ENCODE measurements around the gene MKRN2OS.

The MKRN2OS gene

GRCh38 chr3:12512534-12513118, 32.7 kb downstream of the MKRN2OS start:
- no peak for DNase-seq (ENCODE audit: low read depth)

GRCh38 chr3:12509466-12509865, 35.8 kb downstream of the MKRN2OS start:
- DNase-seq (ENCODE audit: low read depth): no peak

GRCh38 chr3:12508291-12508700, 37.0 kb downstream of the MKRN2OS start:
- peak; percentile 96 for DNase-seq (ENCODE audit: low read depth)

GRCh38 chr3:12507591-12508281, 37.6 kb downstream of the MKRN2OS start:
- DNase-seq (ENCODE audit: low read depth): peak; percentile 18

- DNase-seq (ENCODE audit: low read depth): no peak
These were observed 39.0 kb downstream of the MKRN2OS start for GRCh38 chr3:12506201-12506709.

- no peak for DNase-seq (ENCODE audit: low read depth)
These were observed 42.0 kb downstream of the MKRN2OS start for GRCh38 chr3:12503126-12503957.

GRCh38 chr3:12501360-12502020, 43.8 kb downstream of the MKRN2OS start:
- peak; percentile 76 for DNase-seq (ENCODE audit: low read depth)

GRCh38 chr3:12499474-12499873, 45.8 kb downstream of the MKRN2OS start:
- DNase-seq (ENCODE audit: low read depth): no peak

- DNase-seq (ENCODE audit: low read depth): no peak
These were observed 48.9 kb downstream of the MKRN2OS start for GRCh38 chr3:12496453-12496761.

- DNase-seq (ENCODE audit: low read depth): no peak
These were observed 49.4 kb downstream of the MKRN2OS start for GRCh38 chr3:12495749-12496452.

- peak; percentile 61 for DNase-seq (ENCODE audit: low read depth)
These were observed 54.8 kb downstream of the MKRN2OS start for GRCh38 chr3:12490547-12490946.

- peak; percentile 71 for DNase-seq (ENCODE audit: low read depth)
These were observed 55.5 kb downstream of the MKRN2OS start for GRCh38 chr3:12489832-12490231.

All from GM04503 (cell line).